WTC11 (cell line): Measurements from ENCODE around the gene TIMM44. TPM values are rescaled to one million over a fixed set of nuclear protein-coding genes. Genes with fewer than 3 reads are reported as not detected.

Source experiments
- CDX4 ChIP-seq: fragments of 250-450 bp; sonication (Bioruptor Pico); IDR thresholded peaks from 2 replicates; pipeline ENCODE4 v1.9.0; 2021; ENCODE audit warnings: moderate library complexity, mild to moderate bottlenecking, inconsistent platforms, borderline replicate concordance
- CREB1 ChIP-seq: sonication (generic); formaldehyde crosslinking; IDR thresholded peaks from 2 replicates; pipeline ENCODE4 v1.8.0; 2023; ENCODE audit warnings: mild to moderate bottlenecking, missing genetic modification reagents
- CREM ChIP-seq: sonication (generic); formaldehyde crosslinking; IDR thresholded peaks from 2 replicates; pipeline ENCODE4 v1.8.1; 2022; ENCODE audit warnings: mild to moderate bottlenecking, missing genetic modification reagents, moderate library complexity
- CTCF ChIP-seq: fragments of 200-600 bp; IDR thresholded peaks from 2 replicates; pipeline ENCODE4 v1.8.0; 2022; ENCODE audit warnings: antibody characterized with exemption
- E2F4 ChIP-seq: sonication (generic); formaldehyde crosslinking; IDR thresholded peaks from 2 replicates; pipeline ENCODE4 v1.8.1; 2022; ENCODE audit warnings: low read depth, mild to moderate bottlenecking, moderate library complexity, missing genetic modification reagents, borderline replicate concordance
- ETV6 ChIP-seq: sonication (generic); formaldehyde crosslinking; IDR thresholded peaks from 2 replicates; pipeline ENCODE4 v1.8.1; 2022; ENCODE audit warnings: mild to moderate bottlenecking, missing genetic modification reagents
- FOXJ3 ChIP-seq: sonication (generic); formaldehyde crosslinking; IDR thresholded peaks from 2 replicates; pipeline ENCODE4 v1.9.0; 2021; ENCODE audit warnings: missing genetic modification reagents, mild to moderate bottlenecking, borderline replicate concordance
- FOXP4 ChIP-seq: sonication (generic); formaldehyde crosslinking; IDR thresholded peaks from 2 replicates; pipeline ENCODE4 v1.8.0; 2022; ENCODE audit warnings: mild to moderate bottlenecking, missing genetic modification reagents
- GTF2I ChIP-seq: fragments of 250-450 bp; sonication (Bioruptor Pico); conservative IDR thresholded peaks from 2 replicates; pipeline ENCODE4 v1.4.0; 2021; ENCODE audit warnings: mild to moderate bottlenecking
- JUN ChIP-seq: sonication (generic); formaldehyde crosslinking; IDR thresholded peaks from 2 replicates; pipeline ENCODE4 v1.8.0; 2023; ENCODE audit warnings: mild to moderate bottlenecking, missing genetic modification reagents
- MYBL2 ChIP-seq: sonication (generic); formaldehyde crosslinking; IDR thresholded peaks from 2 replicates; pipeline ENCODE4 v1.8.1; 2023; ENCODE audit warnings: mild to moderate bottlenecking, moderate library complexity, missing genetic modification reagents
- PRRX2 ChIP-seq: fragments of 250-450 bp; sonication (Bioruptor Pico); IDR thresholded peaks from 2 replicates; pipeline ENCODE4 v1.8.0; 2021; ENCODE audit warnings: mild to moderate bottlenecking
- RORB ChIP-seq: fragments of 250-450 bp; sonication (Bioruptor Pico); IDR thresholded peaks from 2 replicates; pipeline ENCODE4 v1.9.0; 2021; ENCODE audit warnings: mild to moderate bottlenecking
- SP1 ChIP-seq: sonication (generic); formaldehyde crosslinking; conservative IDR thresholded peaks from 2 replicates; pipeline ENCODE4 v1.8.1; 2022; ENCODE audit warnings: missing genetic modification reagents
- TEAD4 ChIP-seq: sonication (generic); formaldehyde crosslinking; IDR thresholded peaks from 2 replicates; pipeline ENCODE4 v1.8.0; 2022; ENCODE audit warnings: mild to moderate bottlenecking, missing genetic modification reagents
- USF1 ChIP-seq: sonication (generic); formaldehyde crosslinking; IDR thresholded peaks from 2 replicates; pipeline ENCODE4 v1.8.0; 2022; ENCODE audit warnings: mild to moderate bottlenecking, missing genetic modification reagents
- ZBTB43 ChIP-seq: sonication (generic); formaldehyde crosslinking; IDR thresholded peaks from 2 replicates; pipeline ENCODE4 v1.8.1; 2023; ENCODE audit warnings: mild to moderate bottlenecking, missing genetic modification reagents
- ZNF121 ChIP-seq: sonication (generic); formaldehyde crosslinking; IDR thresholded peaks from 2 replicates; pipeline ENCODE4 v1.8.0; 2023; ENCODE audit warnings: missing genetic modification reagents
- ZNF138 ChIP-seq: sonication (generic); formaldehyde crosslinking; conservative IDR thresholded peaks from 2 replicates; pipeline ENCODE4 v1.8.1; 2022; ENCODE audit warnings: mild to moderate bottlenecking, moderate library complexity, missing genetic modification reagents
- ZNF232 ChIP-seq: sonication (generic); formaldehyde crosslinking; IDR thresholded peaks from 2 replicates; pipeline ENCODE4 v1.8.0; 2022; ENCODE audit warnings: mild to moderate bottlenecking, missing genetic modification reagents
- ZNF317 ChIP-seq: sonication (generic); formaldehyde crosslinking; IDR thresholded peaks from 2 replicates; pipeline ENCODE4 v1.8.1; 2023; ENCODE audit warnings: low read depth, mild to moderate bottlenecking, moderate library complexity, missing genetic modification reagents, borderline replicate concordance
- total RNA-seq: library from RNA; stranded (reverse); gene quantifications from 3 replicates; pipeline ENCODE4 v1.2.3, GENCODE V29; 2021
- TF ChIP-seq, protein P1 (sequence below): fragments of 250-450 bp; sonication (Bioruptor Pico); conservative IDR thresholded peaks from 2 replicates; pipeline ENCODE4 v1.9.0; 2021; ENCODE audit warnings: mild to moderate bottlenecking
- TF ChIP-seq, protein P2 (sequence below): fragments of 250-450 bp; sonication (Bioruptor Pico); IDR thresholded peaks from 2 replicates; pipeline ENCODE4 v1.9.0; 2021; ENCODE audit warnings: mild to moderate bottlenecking
- TF ChIP-seq, protein P3 (sequence below): sonication (generic); formaldehyde crosslinking; IDR thresholded peaks from 2 replicates; pipeline ENCODE4 v1.8.0; 2022; ENCODE audit warnings: mild to moderate bottlenecking, missing genetic modification reagents
- TF ChIP-seq, protein P4 (sequence below): sonication (generic); formaldehyde crosslinking; IDR thresholded peaks from 2 replicates; pipeline ENCODE4 v1.8.1; 2023; ENCODE audit warnings: mild to moderate bottlenecking, missing genetic modification reagents

Gene TIMM44
- total RNA-seq, 1 experiment from 2014 or later, result 129 TPM

- TF ChIP-seq CTCF (no peak), GTF2I (CRISPR knock-in tag) (no peak), FOXJ3 (no peak), FOXP4 (CRISPR knock-in tag) (peak; percentile 22; the same call in 1 of the 2 replicates), SP1 (CRISPR knock-in tag) (peak; percentile 89), ZNF138 (CRISPR knock-in tag) (no peak), ETV6 (peak; percentile 39; the same call in 1 of the 2 replicates), TEAD4 (peak; percentile 37; the same call in 1 of the 2 replicates), CDX4 (CRISPR knock-in tag) (no peak), CREB1 (CRISPR knock-in tag) (peak; percentile 67; the same call in 1 of the 2 replicates), ZNF121 (no peak), PRRX2 (peak; percentile 50; the same call in 1 of the 2 replicates), ZNF232 (CRISPR knock-in tag) (peak; percentile 33; the same call in 1 of the 2 replicates), CREM (CRISPR knock-in tag) (peak; percentile 94), RORB (CRISPR knock-in tag) (no peak), MYBL2 (peak; percentile 80), USF1 (peak; percentile 77), E2F4 (CRISPR knock-in tag) (no peak), ZNF317 (no peak), JUN (0 out of 2 replicates have a peak, but pooled peaks have one; percentile 53), ZBTB43 (CRISPR knock-in tag) (0 out of 2 replicates have a peak, but pooled peaks have one; percentile 36)
- TF ChIP-seq, protein P1, sequence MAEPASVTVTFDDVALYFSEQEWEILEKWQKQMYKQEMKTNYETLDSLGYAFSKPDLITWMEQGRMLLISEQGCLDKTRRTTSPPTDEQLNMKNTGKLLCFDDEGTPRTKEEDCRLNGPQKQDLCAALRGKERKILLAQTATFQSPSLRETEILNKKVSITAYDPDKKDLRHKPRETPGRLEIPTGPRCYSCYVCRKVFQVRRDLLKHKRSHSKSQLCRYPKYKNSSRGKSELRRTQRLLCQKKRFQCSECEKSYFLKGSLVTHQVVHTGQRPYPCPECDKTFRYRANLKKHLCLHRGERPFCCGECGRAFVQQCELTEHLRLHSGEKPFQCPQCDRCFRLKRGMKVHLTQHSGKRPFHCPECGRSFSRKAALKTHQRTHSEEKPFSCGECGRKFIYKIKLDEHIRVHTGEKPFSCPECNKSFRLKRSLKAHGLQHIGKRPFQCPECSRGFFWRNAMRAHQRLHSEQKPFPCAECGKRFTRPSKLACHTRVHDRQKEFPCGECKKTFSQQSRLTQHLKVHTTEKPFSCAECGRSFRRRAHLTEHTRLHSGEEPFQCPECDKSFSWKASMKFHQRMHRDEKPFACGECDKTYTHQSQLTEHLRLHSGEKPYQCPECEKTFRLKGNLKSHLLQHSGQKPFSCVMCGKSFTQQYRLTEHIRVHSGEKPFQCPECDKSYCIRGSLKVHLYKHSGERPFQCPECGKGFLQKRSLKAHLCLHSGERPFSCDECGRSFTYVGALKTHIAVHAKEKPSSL (CRISPR knock-in tag), result no peak
- TF ChIP-seq, protein P2, sequence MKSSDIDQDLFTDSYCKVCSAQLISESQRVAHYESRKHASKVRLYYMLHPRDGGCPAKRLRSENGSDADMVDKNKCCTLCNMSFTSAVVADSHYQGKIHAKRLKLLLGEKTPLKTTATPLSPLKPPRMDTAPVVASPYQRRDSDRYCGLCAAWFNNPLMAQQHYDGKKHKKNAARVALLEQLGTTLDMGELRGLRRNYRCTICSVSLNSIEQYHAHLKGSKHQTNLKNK (CRISPR knock-in tag), result no peak
- TF ChIP-seq, protein P3, sequence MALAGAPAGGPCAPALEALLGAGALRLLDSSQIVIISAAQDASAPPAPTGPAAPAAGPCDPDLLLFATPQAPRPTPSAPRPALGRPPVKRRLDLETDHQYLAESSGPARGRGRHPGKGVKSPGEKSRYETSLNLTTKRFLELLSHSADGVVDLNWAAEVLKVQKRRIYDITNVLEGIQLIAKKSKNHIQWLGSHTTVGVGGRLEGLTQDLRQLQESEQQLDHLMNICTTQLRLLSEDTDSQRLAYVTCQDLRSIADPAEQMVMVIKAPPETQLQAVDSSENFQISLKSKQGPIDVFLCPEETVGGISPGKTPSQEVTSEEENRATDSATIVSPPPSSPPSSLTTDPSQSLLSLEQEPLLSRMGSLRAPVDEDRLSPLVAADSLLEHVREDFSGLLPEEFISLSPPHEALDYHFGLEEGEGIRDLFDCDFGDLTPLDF (CRISPR knock-in tag), result no peak
- TF ChIP-seq, protein P4, sequence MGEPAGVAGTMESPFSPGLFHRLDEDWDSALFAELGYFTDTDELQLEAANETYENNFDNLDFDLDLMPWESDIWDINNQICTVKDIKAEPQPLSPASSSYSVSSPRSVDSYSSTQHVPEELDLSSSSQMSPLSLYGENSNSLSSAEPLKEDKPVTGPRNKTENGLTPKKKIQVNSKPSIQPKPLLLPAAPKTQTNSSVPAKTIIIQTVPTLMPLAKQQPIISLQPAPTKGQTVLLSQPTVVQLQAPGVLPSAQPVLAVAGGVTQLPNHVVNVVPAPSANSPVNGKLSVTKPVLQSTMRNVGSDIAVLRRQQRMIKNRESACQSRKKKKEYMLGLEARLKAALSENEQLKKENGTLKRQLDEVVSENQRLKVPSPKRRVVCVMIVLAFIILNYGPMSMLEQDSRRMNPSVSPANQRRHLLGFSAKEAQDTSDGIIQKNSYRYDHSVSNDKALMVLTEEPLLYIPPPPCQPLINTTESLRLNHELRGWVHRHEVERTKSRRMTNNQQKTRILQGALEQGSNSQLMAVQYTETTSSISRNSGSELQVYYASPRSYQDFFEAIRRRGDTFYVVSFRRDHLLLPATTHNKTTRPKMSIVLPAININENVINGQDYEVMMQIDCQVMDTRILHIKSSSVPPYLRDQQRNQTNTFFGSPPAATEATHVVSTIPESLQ (CRISPR knock-in tag), result no peak
Measured at GRCh38 chr19:7943444-7944176, at the start of gene TIMM44 (continued).
